Measurements from ENCODE around the gene PDHB.
"Not testable (repeated sequence)": the region's sequence is repeated elsewhere in the genome, so short reads cannot be mapped to it uniquely, and the experiment has no call there.

Gene PDHB

DNA sequence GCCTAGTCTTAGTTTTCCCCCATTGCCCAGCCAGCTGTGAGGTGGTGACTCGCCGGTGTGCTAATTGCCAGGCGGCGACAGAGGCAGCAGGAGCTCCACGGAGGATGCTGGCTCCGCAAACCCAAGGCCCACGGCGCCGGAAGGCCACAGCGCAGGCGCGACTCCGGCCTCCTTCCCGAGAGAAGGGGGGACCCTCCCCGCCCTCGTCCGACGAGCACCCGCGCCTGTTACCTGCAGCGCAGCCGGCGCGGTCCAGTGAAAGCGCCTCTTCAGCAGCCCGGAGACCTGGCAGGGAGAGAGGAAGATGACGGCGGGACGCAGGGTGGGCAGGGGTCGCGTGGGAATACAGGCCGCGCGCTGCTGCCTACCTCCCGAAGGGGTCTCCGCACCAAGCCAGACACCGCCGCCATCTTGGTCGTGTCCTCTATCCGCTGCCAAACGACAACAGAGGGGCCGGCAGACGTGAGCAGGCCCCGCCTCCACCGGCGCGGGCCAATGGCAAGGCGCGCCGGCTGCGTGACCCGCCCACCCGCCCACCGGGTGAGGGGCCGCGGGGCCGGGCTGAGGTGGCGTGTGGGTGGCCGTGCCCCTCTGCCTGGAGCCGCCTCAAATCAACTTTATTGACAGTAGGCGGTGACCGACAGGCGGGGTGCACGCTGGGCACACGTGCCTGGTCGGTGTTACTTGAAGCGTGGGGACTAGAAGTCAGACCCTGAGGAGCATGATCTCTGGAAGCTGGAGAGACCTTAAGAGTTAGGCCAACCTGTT lies at the start of gene PDHB:
Gene PDHB, minus strand, starts transcription at position 433 of the 768 bp plus-strand sequence. Its CDS starts 23 bp downstream, at position 410.
- DNase-seq (ENCODE audit: low read depth in 1 of 2, low spot score in 1 of 2), result peak; percentile 75 to 85

DNA sequence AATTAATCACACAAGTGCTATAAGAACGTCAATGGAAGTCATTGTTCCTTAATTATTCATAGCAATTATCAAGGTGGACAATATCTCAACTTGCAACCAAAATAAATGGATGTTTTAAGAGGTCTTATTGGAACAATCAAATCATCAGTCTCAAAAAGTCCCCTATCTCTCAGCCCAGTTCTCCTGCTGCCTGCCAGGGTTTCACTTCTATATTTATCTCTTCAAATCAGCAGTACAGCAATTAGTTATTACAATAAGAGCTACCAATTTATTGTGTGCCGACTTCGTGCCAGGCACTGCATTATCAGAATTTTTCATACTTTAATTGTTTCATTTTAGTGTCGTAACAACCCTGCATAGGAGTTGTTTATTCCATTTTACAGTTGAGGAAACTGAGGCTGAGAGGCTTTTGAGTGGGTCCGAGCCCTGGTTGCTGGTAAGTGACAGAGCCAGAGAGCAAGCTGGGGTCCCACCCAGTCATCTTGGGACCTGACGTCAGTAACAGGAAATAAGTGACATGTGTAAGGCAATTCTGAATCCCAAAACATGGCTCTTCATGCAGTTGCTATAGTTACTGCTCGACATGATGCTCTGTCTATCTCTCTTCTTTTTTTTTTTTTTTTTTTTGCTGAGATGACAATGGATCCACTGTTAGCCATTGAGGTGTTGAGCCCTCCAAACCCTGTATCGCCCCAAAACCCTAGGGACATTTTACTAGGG lies 49.4 kb upstream of the PDHB start:
- DNase-seq (ENCODE audit: low read depth in 1 of 2, low spot score in 1 of 2), result no peak

DNA sequence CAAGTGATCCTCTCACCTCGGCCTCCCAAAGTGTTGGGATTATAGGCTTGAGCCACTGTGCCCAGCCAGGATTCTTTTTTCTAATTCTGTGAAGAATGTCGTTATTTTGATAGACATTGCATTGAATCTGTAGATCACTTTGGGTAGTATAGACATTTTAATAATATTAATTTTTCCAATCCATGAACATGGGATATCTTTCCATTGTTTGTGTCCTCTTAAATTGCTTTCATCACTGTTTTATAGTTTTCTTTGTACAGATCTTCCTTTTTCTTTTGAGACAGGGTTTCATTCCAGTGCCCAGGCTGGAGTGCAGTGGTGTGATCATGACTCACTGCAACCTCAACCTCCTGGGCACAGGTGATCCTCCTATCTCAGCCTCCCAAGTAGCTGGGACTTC lies 46.7 kb upstream of the PDHB start:
- no peak for DNase-seq (ENCODE audit: low read depth in 1 of 2, low spot score in 1 of 2)

DNA sequence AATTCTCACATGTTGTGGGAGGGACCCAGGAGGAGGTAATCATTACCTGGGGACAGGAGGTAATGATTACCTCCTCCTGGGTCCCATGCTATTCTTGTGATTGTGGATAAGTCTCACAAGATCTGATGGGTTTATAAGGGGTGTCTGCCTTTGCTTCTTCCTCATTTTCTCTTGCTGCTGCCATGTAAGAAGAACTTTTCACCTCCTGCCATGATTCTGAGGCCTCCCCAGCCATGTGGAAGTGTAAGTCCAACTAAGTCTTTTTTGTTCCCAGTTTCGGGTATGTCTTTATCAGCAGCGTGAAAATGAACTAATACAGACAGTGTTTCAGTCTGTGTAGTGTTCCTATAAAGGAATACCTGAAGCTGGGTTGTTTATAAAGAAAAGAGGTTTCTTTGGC lies 45.1 kb upstream of the PDHB start:
- no peak for DNase-seq (ENCODE audit: low read depth in 1 of 2, low spot score in 1 of 2)

DNA sequence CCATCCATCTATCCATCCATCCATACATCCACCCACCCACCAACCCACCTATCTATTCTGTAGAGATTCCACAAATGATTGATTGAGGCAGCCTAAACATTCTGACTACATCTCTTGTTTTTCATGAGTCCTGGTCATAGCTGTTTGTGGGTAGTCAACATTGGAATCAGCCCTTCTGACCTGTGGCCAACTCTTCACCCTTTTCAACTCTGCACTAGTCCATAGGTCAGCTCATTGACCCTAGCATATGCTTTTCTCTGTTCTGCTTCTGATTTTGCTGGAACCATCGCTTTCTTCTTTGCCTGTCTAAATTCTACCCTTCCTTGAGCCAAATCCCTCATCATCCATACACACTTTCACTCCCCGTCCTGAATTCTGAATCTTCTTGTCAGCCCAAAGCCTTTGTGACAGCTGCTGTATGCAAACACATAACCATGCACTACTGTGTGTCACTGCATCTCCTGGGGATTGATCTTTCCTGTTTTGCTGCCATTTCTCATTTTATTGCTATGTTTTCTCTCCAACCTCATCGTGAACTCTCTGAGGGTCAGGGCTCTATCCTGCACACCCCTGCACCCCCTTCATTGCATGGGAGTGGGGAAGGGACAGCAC lies 41.4 kb upstream of the PDHB start:
- DNase-seq (ENCODE audit: low read depth in 1 of 2, low spot score in 1 of 2), result no peak

DNA sequence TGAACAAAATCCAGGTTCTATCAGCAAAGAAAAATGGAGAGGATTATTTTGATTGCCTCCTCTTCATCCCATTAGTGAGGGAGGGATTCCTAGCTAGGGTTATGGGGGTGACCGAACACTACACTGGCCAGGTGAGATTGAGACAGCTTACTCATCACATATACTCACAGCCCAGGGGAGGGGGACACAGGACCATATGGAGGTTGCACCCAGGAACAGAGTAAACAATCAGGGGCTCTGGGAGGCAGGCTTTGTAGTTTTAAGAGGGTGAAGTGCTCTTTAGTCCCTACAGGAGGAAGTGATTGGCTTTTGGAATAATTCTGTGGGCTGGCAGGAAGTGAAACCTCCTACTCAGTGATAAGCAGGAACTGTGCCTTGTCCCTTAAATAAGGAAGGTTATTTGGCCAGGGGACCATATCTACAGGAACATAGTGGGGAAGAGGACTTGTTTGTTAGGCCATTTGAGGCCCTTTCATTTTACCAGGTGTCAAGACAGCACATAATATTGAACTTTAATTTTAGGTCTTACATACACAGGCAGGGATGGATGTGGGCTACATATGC lies 40.8 kb upstream of the PDHB start:
- no peak for DNase-seq (ENCODE audit: low read depth in 1 of 2, low spot score in 1 of 2)

DNA sequence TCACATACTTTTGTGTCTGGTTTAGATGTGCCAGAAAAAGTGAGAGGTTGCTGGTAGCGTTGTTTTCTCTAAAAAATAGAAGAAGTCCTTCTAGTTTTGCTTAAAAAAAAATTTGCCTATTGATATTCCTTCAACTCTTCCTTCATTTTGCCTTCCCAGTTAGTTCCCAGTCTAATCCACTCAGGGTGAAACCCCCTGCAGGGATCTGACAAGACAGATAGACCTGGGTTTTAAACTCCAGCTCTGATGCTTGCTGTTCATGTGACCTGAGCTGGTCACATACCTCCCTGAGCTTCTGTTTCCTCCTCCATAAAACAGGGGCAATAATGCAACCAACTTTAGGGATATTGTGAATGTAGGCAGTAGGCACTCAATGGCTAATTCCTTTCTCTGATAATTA lies 39.6 kb upstream of the PDHB start:
- DNase-seq (ENCODE audit: low read depth in 1 of 2, low spot score in 1 of 2), result no peak

DNA sequence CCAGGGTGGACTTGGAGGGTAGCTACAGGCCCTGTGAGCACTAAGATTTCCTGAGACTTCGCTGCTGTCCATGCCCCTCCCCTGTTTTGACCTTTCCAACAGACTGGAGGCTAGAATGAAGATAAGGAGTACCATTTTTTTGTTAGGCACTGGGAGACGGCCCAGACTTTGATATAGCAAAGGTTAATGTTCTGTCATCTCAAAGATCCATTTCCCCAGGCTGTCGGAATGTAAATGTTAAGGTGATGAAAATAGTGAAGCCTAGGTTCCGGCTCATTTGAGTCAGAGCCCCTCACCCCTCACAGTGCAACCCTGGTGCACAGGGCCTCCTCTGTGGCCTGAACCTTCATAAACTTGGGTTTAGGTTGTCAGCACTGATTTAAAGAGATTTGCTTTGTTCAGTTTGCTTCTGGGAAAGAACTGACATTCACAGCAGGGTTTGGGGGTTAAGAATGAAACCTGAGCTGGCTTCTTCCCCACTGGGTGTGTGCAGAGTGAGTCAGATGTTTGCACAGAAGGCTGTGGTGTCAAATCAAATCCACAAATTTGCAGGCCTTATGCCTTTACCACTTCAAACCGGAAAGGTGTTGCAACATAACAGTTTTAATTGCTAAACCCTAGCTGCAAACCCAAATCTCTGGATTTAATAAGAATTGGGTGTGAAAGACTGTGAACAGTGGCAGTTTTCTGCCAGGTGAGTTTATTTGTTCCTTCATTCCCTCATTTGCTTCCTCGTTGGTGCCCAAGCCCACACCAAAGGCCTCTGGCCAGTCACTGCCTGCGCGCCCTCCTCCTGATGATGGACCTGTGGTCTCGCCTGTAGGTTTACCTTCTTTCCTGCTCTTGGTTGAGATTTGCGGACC lies 37.6 kb upstream of the PDHB start:
- no peak for DNase-seq (ENCODE audit: low read depth in 1 of 2, low spot score in 1 of 2)

DNA sequence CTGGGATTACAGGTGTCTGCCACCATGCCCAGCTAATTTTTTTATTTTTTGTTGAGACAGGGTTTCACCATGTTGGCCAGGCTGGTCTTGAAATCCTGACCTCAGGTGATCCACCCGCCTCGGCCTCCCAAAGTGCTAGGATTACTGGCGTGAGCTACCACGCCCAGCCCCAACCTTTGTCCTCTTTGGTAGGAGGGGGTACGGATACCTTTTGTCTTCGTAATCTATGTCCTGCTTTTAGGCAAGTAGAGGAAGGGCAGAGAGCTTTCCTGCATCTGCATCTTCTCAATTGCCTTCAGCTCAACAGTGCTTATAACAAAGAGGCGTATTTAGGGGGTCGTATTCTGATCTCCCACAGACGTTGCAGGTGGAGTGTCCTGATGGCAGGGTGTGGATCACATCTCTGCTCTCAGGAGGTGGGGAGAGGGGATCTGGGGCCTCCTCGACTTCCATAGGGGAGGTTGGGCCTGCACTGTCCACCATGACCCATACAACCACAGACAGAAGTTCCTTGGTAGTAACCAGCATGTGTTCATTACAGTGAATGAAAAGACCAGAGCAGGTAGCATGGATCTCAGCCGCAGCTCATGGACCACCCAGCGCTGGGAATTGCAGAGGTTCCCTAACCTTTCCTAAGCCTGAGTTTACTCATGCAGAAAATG lies 36.9 kb upstream of the PDHB start:
- DNase-seq (ENCODE audit: low read depth in 1 of 2, low spot score in 1 of 2), result no peak

DNA sequence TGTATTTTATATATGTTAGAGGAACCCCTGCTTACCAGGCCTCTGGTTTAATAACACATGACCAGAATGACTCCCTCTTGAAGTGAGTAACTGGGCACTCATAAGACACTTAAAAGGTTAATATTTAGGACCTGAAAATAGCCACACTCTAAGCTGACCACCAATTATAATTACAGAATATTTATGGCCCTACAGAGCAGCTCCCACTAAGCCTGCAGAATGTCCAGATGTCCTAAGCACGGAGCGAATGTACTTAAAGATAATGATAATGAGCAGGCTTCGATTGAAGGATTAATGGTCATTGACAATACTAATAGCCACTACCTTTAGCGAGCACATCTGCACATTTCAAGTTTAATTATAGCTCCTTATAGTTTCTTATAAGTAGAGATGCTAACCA lies 35.5 kb upstream of the PDHB start:
- no peak for DNase-seq (ENCODE audit: low read depth in 1 of 2, low spot score in 1 of 2)

DNA sequence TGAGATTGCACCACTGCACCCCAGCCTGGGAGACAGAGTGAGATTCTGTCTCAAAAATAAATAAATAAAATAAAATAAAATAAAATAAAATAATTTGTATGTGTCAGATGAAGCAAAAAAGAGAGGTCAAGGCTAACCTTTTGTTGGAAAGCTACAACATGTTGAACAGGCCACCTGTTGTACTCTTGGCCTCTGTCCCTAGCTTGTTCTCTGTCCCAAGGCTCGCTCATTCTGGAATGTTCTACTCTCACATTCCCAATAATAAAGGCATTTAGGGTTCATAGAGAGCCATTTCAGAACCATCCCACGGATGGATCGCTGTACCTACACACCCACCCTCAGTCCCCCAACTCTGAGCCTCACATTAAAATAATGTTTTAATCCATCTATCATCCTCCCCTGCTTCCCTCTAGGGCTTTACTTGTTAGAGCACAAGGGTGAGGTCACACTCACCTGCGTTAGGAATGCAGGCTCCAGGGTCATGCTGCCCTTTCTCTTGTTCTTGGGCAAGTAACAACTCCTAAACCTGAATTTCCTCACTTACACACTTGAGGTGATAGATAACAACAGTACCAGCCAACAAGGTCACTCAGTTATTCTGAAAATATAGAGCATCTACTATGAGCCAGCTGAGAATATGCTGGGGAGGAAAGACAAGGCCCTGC lies 33.4 kb upstream of the PDHB start:
- DNase-seq (ENCODE audit: low read depth in 1 of 2, low spot score in 1 of 2), result no peak

DNA sequence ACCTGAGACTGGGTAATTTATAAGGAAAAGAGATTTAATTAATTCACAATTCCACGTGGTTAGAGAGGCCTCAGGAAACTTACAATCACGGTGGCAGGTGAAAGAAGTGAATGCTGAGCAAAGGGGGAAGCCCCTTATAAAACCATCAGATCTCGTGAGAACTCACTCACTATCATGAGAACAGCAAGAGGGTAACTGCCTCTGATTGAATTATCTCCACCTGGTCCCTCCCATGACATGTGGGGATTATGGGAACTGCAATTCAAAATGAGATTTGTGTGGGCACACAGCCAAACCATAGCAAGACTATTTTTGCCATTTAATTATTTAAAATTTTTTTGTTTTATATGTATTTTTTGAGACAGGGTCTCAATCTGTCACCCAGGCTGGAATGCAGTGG lies 31.2 kb upstream of the PDHB start:
- no peak for DNase-seq (ENCODE audit: low read depth in 1 of 2, low spot score in 1 of 2)

DNA sequence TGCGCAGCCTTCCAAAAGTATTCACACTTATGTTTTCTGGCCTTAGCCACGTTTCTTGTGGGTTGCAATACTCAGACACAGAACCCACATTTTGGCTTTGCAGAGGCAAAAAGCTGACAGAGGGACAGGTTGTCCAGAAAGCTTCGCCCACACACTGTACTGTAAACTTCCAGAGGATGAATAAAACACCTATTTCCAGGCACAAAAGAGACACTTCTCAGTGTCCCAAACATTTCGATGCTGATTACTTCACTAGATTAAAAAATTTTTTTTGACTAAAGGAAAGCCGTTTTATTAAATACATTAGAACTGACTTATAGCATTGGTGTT lies 30.3 kb upstream of the PDHB start:
- no peak for DNase-seq (ENCODE audit: low read depth in 1 of 2, low spot score in 1 of 2)

DNA sequence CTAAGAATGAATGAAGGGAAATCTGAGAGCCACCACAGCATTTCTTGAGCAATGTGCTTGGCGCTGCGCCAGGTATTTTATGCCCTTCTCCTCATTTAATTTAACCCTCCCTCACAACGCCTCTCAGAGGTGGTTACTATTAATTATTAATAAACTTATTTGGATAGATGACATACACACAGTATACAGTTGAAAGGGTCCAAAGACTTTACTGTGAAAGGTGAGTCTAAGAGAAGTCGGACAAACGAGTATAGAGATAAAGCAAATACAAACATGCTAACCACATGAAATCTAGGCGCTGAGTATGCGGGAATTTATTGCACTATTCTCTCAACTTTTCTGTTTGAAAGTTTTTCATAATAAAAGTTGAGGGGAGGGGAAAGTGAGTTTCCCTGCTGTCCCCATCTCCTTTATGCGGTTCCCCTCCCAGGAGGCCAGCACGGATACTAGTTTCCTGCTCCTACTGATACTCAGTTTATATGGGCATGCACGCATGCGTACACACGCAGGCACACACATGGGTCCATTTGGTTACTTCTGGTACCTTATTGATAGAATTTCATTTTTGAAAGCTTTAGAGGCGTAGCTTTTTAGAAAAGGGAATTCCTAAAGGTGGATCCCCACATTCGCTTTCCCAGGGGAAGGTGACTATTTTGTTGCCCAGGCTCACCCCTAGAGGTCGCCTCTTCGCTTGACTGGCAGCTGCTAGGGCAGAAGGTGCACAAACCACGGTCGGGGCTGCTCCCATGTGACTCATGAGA lies 29.7 kb upstream of the PDHB start:
- peak; percentile 51 to 53 for DNase-seq (ENCODE audit: low read depth in 1 of 2, low spot score in 1 of 2)

DNA sequence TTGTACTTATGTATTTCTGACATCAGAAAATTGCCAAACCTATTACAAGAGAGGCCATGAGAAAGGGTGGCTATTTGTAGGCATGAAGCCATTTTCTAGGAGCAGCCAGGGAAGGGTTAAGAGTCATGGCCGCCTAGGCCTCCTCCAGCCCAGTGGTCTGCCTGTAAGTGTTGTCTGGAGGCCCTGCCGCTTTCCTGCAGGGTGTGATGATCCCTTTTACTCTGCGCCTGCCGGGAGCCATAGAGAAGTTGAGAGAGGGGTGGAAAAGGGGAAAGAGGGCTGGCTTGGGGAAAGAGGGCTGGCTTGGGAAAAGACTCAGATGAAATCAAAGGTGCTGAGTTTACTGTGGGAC lies 29.2 kb upstream of the PDHB start:
- DNase-seq (ENCODE audit: low read depth in 1 of 2, low spot score in 1 of 2), result no peak

DNA sequence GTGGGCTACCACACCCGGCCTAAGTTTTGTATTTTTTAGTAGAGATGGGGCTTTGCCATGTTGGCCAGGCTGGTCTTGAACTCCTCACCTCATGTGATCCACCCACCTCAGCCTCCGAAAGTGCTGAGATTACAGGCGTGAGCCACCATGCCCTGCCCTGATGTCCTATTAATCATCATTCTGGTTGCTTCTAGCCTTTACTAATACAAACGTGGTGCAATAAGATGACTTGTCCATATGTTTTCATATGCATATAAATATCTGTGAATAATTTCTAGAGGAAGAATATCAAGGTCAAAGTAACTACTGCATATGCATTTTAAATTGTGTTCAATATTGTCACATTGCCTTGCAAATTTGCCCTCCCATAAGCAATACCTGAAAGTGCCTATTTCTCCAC lies 25.5 kb upstream of the PDHB start:
- DNase-seq (ENCODE audit: low read depth in 1 of 2, low spot score in 1 of 2), result no peak

DNA sequence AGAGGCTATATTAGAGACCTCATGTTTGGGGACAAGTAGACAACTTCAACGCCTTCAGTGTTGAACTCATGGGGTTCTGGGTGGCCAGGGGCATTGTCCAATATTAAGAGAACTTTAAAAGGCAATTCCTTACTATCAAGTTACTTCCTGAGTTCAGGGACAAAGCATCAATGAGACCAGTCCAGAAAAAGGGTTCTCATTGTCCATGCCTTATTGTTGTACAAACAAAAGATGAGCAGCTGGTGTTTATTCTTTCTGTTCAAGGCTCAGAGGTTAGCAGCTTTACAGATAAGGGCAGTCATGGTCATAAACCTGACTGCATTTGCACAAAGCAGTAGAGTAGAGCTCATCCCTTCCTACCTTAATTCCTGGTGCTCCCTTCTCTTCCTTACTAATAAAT lies 18.5 kb upstream of the PDHB start:
- DNase-seq (ENCODE audit: low read depth in 1 of 2, low spot score in 1 of 2), result no peak

DNA sequence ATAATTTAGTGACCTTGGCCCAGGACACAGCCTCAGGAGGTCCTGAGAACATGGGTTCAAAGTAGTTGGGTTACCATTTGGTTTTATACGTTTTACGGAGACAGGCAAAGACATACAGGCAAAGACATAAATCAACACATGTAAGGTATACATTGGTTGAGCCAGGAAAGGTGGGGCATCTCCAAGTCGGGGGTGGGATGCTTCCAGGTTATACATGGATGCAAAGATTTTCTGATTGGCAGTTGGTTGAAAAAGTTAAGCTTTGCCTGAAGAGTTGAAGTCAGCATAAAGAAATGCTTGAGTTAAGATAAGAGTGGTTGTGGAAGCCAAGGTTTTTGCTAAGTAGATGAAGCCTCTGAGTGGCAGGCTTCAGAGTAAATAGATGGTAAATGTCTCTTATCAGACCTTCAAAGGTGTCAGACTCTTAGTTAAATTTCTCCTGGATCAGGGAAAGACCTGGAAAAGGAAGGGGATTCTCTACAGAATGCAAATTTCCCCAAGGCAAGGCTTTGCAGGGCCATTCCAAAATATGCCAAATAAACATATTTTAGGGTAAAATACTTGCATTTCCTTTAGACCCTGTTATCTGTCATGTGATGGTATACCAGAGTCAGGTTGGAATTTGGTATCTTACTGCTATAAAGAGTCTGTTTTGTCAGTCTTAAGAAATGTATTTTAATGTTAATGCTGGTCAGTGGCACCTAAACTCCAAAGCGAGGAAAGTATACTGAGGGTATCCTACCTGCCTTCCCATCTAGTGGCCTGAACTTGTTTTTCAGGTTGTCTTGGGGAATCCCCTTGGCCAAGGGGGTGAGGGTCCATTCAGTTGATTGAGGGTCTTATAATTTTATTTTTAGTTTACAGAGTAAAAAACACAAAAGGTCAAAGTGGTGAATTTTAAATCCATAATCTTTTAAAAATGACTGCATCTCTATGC lies 8.2 kb upstream of the PDHB start:
- DNase-seq (ENCODE audit: low read depth in 1 of 2, low spot score in 1 of 2), result no peak

DNA sequence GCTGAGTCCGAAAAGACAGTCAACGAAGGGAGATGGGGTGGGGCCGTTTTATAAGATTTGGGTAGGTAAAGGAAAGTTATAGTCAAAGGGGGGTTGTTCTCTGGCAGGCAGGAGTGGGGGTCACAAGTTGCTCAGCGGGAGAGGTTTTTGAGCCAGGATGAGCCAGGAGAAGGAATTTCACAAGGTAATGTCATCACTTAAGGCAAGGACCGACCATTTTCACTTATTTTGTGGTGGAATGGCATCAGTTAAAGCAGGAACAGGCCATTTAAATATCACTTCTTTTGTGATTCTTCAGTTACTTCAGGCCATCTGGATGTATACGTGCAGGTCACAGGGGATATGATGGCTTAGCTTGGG lies 7.3 kb upstream of the PDHB start:
- not testable (repeated sequence) for DNase-seq (ENCODE audit: low read depth in 1 of 2, low spot score in 1 of 2)
